M059J (cell line): Measurements from ENCODE around the gene CREBBP. TPM values are rescaled to one million over a fixed set of nuclear protein-coding genes. Genes with fewer than 3 reads are reported as not detected.
"Not testable (repeated sequence)": the region's sequence is repeated elsewhere in the genome, so short reads cannot be mapped to it uniquely, and the experiment has no call there.

Experiments
- DNase-seq: peaks from one replicate; pipeline ENCODE4 v3.0.0-alpha.2; 2012; ENCODE audit warnings: low read depth
- total RNA-seq: library from RNA; depleted of rRNA; stranded (reverse); fragments of >200 nt; shearing (Covaris generic); gene quantifications from 2 replicates; pipeline ENCODE4 v1.2.3, GENCODE V29; 2014; rRNA removed

CREBBP gene
- 7.9 and 14.8 TPM in 2 replicates for total RNA-seq

GRCh38 chr16:3880623-3881498 is at the start of gene CREBBP:
Gene CREBBP, minus strand, starts transcription at chr16:3880713. Its CDS starts 797 bp downstream, at chr16:3879916.
- DNase-seq, result peak; percentile 81

DNA sequence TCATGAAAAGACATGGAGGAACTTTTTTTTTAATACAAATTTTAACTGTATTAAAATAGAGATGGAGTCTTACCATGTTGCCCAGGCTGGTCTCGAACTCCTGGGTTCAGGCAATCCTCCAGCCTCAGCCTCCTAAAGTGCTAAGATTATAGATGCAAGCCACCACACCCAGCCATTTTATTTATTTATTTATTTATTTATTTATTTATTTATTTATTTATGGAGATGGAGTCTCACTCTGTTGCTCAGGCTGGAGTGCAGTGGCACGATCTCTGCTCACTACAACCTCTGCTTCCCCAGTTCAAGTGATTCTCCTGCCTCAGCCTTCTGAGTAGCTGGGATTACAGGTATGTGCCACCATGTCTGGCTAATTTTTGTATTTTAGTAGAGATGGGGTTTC is 46.6 kb upstream of the CREBBP start:
- DNase-seq, result not testable (repeated sequence)

- DNase-seq, result no peak
Measured at GRCh38 chr16:3924763-3925162, 44.2 kb upstream of the CREBBP start.

- DNase-seq, result no peak
Measured at GRCh38 chr16:3922241-3922640, 41.7 kb upstream of the CREBBP start.

DNA sequence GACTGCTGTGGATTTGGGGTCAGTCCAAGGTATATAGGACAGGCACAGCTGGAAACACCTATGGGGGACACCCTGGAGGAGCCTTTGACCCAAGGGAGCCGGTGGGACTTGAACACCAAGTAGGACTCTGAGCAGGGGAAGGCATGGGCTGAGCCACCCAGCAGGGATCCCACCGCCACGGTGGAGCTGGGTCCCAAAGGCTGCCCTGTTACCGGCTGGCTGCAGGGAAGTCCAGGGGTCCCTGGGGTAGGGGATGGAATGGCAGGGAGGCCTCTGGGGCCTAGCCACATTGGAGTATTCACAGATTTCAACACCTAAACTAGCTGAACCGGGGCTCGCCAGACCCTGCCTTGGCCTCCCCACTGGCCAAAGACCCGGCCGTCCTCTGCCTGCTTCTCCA is 39.7 kb upstream of the CREBBP start:
- DNase-seq, result no peak

GRCh38 chr16:3919413-3919812 is 38.9 kb upstream of the CREBBP start:
- no peak for DNase-seq

DNA sequence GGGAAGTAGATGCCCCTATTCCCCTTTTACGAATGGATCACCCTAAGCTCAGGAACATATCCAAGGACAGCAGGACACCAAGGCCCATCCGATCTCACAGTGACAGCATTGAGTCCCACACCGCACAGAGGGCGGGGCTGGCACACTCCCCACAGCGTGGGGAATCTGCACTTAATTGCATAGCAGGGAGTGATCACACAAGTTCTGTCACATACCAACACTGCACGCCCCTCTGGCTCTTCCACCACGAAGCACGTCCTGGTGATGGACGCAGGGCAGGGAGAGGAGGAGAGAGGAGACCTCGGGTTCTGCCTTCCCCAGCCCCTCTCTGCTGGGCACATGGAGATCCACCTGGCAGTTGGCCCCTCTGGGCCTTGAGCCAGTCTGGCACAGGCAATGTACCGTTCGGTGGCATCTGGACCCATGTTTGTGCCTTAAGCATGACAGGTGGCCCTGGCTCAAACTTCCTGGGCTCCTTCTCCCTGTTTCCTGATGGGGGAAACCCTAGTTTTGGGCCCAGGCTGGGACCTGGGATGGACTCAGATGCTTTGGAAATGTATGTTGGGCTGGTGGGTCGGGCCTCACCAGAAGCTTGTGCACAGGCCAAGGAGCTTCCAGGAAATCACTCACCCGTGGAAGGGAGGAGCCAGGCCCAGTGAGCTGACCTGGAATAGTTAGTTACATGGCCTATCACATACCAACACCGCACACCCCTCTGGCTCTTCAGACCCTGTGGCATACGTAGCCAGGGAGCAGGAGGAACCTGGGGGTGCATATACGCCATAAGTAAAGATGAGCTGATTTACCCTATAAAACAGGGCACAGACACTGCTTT is 35.1 kb upstream of the CREBBP start:
- no peak for DNase-seq

DNA sequence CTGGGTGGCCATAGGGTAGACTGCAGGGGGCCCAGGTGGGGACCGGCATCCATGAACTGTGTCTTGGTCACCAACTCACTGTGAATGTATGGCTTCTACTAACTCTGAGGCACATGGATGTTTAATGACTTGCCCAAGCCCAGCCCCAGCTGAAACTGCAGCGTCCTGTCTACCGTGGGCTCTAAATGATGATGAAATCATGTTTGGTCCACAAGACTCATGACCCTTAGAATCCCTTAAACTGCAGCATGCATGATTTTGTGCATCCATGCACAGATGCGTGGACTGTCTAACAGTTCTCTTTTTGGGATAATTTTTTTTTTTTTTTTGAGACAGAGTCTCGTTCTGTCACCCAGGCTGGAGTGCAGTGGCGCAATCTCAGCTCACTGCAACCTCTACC is 32.4 kb upstream of the CREBBP start:
- DNase-seq, result no peak

GRCh38 chr16:3912373-3912772 is 31.9 kb upstream of the CREBBP start:
- no peak for DNase-seq

DNA sequence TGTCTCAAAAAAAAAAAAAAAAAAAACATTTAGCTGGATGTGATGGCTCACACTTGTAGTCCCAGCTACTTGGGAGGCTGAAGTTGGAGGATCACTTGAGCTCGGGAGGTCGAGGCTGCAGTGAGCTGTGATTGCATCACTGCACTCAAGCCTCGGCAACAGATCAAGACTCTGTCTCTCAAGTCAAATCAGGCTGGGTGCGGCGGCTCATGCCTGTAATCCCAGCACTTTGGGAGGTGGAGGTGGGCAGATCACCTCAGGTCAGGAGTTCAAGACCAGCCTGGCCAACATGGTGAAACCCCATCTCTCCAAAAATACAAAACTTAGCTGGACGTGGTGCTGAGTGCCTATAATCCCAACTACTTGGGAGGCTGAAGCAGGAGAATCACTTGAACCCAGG is 31.2 kb upstream of the CREBBP start:
- DNase-seq, result not testable (repeated sequence)

DNA sequence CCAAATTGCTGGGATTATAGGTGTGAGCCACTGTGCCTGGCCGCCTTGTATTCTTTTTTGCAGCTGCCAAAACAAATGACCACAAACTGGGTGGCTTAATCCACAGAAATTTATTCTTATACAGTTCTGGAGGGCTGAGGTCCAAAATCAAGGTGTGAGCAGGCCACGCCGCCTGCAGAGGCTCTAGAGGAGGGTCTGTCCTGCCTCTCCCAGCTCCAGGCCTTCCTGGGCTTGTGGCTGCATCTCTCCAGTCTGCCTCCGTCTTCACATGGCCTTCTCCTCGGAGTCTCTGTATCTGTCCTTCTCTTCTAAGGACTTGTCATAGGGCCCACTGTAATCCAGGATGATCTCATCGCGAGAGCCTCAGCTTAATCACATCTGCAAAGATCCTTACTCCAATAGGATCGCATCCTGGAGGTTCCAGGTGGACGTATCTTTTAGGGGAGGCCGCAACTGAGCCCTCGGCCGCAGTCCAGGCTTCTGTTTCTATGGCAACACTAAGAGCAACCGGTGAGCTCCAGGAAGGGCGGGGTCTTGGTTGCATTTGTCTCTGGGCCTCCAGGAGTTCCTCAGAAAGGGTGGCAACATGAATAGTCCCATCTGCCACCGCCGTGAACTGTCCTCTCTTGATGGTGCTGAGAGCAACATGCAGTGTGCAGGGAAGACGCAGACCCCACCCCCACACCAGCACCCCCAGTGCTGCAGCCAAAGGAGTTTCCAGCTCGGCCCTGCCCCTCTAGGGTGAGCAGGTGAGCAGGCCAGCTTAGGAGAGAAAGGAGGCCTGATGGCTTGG is 29.5 kb upstream of the CREBBP start:
- no peak for DNase-seq

DNA sequence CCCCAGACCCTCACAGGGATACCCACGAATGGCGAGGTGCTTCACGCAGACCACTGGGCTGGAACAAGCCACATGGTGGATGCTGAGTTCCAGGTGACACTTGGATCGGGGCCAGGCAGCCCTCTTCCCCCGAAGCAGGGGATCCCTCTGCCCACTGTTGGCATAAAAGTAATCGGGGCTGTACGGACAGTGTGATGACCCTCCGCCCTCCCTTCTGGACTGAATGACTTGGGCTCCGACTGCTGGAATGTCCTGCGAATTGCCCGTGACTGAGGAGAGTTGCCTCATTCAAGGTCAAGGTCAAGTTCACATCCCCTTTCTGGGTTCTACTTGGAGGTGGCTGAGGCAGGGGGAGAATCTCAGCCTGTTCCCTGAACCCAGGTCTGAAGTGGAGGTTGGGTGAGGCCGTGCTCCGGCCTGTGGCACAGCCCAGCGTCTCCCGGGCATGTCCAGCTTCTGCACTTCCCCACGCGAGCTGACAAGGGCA is 28.5 kb upstream of the CREBBP start:
- no peak for DNase-seq

DNA sequence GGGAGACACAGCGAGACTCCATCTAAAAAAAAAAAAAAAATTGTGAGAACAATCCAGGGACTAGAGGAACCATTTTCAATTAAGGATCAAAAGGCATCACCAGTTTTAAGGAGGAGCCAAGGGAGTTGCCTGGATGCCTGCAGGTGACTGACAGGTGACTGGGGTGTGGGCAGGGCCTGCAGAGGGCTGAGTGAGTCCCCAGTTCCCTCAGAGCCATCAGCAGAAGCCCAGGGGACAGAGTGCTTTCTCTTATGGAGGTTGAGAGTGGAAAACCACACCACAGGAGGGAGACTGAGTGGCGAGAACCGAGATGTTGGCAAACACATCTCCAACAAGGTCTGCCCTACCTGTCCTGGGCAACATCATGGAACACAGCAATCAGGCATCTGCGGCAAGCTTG is 27.1 kb upstream of the CREBBP start:
- DNase-seq, result no peak

DNA sequence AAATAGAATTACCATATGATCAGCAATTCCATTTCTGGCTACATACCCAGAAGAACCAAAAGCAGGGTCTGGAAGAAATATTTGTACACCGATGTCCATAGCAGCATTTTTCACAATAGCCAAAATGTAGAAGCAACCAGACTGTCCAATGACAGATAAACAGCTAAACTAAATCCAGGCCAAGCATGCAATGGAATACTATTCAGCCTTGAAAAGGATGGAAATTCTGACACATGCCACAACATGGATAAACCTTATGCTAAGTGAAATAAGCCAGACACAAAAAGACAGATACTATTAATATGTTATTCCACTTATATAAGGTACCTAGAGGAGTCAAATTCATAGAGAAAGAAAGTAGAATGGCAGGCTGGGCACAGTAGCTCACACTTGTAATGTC is 25.9 kb upstream of the CREBBP start:
- no peak for DNase-seq

GRCh38 chr16:3904875-3905274 is 24.4 kb upstream of the CREBBP start:
- peak; percentile 69 for DNase-seq

DNA sequence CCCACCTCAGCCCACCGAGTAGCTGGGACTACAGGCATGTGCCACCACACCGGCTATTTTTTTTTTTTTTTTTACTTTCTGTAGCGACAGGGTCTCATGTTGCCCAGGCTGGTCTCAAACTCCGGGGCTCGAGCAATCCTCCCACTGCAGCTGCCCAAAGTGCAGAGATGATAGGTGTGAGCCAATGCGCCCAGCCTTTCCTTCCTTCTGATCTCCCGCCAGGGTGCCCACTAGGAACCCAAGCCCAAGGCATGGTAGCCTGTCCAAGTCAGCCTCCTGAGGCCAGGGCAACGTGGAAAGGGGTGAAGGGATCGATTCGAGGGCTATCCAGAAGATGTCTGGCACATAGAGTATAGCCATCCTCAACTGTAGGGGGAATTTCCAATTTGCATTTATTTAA is 9.6 kb upstream of the CREBBP start:
- DNase-seq, result no peak

GRCh38 chr16:3889059-3889458 is 8.5 kb upstream of the CREBBP start:
- no peak for DNase-seq

DNA sequence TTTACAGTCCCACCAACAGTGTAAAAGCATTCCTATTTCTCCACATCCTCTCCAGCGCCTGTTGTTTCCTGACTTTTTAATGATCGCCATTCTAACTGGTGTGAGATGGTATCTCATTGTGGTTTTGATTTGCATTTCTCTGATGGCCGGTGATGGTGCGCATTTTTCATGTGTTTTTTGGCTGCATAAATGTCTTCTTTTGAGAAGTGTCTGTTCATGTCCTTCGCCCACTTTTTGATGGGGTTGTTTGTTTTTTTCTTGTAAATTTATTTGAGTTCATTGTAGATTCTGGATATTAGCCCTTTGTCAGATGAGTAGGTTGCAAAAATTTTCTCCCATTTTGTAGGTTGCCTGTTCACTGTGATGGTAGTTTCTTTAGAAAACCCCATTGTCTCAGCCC is 5.5 kb upstream of the CREBBP start:
- DNase-seq, result not testable (repeated sequence)

DNA sequence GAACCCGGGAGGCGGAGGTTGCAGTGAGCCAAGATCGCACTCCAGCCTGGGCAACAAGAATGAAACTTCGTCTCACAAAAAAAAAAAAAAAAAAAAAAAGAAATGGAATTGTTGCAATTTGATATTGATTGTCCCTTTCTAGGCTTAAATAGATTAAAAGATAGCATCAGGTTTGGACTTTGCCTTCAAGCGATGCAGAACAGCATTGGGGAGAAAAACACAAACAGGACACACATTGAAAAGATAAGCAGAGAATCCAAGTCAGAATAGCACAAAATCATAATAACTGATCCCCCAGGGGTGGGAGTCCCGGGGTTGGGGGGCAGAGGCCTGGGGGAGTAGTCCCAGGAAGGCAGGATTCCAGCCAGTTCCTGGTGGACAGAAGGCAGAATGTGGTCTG is 3.9 kb upstream of the CREBBP start:
- no peak for DNase-seq

DNA sequence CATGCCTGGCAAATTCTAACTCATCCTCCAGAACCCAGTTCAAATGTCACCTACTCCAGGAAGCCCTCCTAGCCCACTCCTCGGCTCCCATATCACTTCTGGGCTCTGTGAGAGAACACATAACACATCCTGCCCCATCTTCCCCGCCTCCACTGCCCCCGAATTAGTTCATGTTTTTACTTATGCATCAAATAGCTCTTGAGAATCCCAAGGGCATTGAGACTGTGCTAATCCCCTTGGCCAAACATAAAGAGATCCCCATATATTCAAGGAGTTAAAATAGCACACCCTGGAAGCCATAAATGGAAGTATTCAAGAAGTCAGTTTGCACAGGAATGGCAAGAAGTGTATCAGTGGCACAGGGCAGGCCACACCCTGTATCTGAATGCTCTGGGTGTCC is 2.0 kb upstream of the CREBBP start:
- DNase-seq, result no peak

- DNase-seq, result no peak
Measured at GRCh38 chr16:3881499-3881990, 1.0 kb upstream of the CREBBP start.
